H1 (cell line): Measurements from ENCODE around the gene CTBP2.

Experiments used
- CTCF ChIP-seq, 3 experiments: IDR thresholded peaks; 1 replicate in 2 of 3; 2 replicates in 1 of 3; pipeline versions ENCODE4 v1.5.1 to v1.6.1; 2011; ENCODE audit warnings: low read length in 3 of 3, mild to moderate bottlenecking in 3 of 3, inconsistent platforms in 2 of 3, low read depth in 1 of 3, moderate library complexity in 1 of 3; ENCODE audit not compliant: insufficient read depth in 1 of 3; ENCODE audit errors: control extremely low read depth in 1 of 3
- EP300 ChIP-seq, 2 experiments: IDR thresholded peaks; 1 replicate in 1 of 2; 2 replicates in 1 of 2; pipeline ENCODE4 v1.6.1; 2011 to 2012; ENCODE audit warnings: low read depth in 2 of 2, low read length in 2 of 2, mild to moderate bottlenecking in 2 of 2, borderline replicate concordance in 1 of 2, inconsistent platforms in 1 of 2, moderate library complexity in 1 of 2
- JUN ChIP-seq: IDR thresholded peaks from 2 replicates; pipeline ENCODE4 v1.6.1; 2011; ENCODE audit warnings: low read depth, mild to moderate bottlenecking, improper control_type of control experiment, low read length
- MAX ChIP-seq: IDR thresholded peaks from 2 replicates; pipeline ENCODE4 v1.6.1; 2012; ENCODE audit warnings: inconsistent platforms
- POLR2A ChIP-seq, 2 experiments: IDR thresholded peaks; 1 replicate in 1 of 2; 2 replicates in 1 of 2; pipeline ENCODE4 v1.6.1; 2011; ENCODE audit warnings: low read depth in 2 of 2, low read length in 2 of 2, mild to moderate bottlenecking in 2 of 2; ENCODE audit errors: control extremely low read depth in 1 of 2
- SIN3A ChIP-seq, 2 experiments: IDR thresholded peaks in 1 of 2; conservative IDR thresholded peaks in 1 of 2; 2 replicates each; pipeline ENCODE4 v1.6.1; 2011 to 2012; ENCODE audit warnings: low read length in 2 of 2, improper control_type of control experiment in 1 of 2, low read depth in 1 of 2, mild to moderate bottlenecking in 1 of 2
- TCF12 ChIP-seq: IDR thresholded peaks from 2 replicates; pipeline ENCODE4 v1.6.1; 2011; ENCODE audit warnings: low read depth, mild to moderate bottlenecking, low read length

GRCh38 chr10:125082881-125083575, 77.3 kb downstream of the CTBP2 start:
- TF ChIP-seq SIN3A (conservative IDR thresholded peaks at IDR 0.05 in 1 of 2, IDR thresholded peaks at IDR 0.05 in 1 of 2; ENCODE audit: low read depth in 1 of 2, low read length in 2 of 2), result no peak
- no peak for TF ChIP-seq JUN
- no peak for TF ChIP-seq EP300 (IDR thresholded peaks at IDR 0.05; ENCODE audit: borderline replicate concordance in 1 of 2, low read depth in 2 of 2, low read length in 2 of 2)
- no peak for TF ChIP-seq CTCF (IDR thresholded peaks at IDR 0.05; ENCODE audit: control extremely low read depth in 1 of 3, insufficient read depth in 1 of 3, low read depth in 1 of 3, low read length in 3 of 3)
- TF ChIP-seq MAX, result no peak
- TF ChIP-seq TCF12, result no peak
- no peak for TF ChIP-seq POLR2A (IDR thresholded peaks at IDR 0.05; ENCODE audit: control extremely low read depth in 1 of 2, low read depth in 2 of 2, low read length in 2 of 2)
